ENCODE data around the gene IL27RA. TPM values are rescaled to one million over a fixed set of nuclear protein-coding genes. Genes with fewer than 3 reads are reported as not detected.

Gene IL27RA
- total RNA-seq, 1 experiment from 2014 or later, result 18.3 TPM

- 0 out of 4 replicates have a peak, but pooled peaks cover 0 to under 1% of the 10 kb centered on the region in 2 experiments for H3K36me3 ChIP-seq (ENCODE audit: control insufficient read depth in 1 of 2, insufficient read depth in 2 of 2, low read length in 2 of 2)
- no peaks in the 10 kb centered on the region for H3K9me3 ChIP-seq (ENCODE audit: control insufficient read depth in 1 of 2, insufficient read depth in 1 of 2, low read depth in 1 of 2, low read length in 2 of 2)
- no peaks in the 10 kb centered on the region for H3K27me3 ChIP-seq (ENCODE audit: insufficient read depth, low read length)
- no peak overlapping the region for H3K9ac ChIP-seq (ENCODE audit: low read length)
- no peak overlapping the region for H3K4me3 ChIP-seq (replicated peaks in 1 of 2; ENCODE audit: low read depth in 1 of 2, low read length in 2 of 2)
- no peaks in the 10 kb centered on the region for H3K9me2 ChIP-seq (ENCODE audit: insufficient read depth)
- RAD21 ChIA-PET (ENCODE audit: low non-redundant PET in 1 of 2, low total read pairs in 2 of 2, uncharacterized antibody in 2 of 2, unreplicated experiment in 2 of 2), result no interaction called here
- H2AFZ ChIP-seq (ENCODE audit: low read depth, low read length, poor library complexity, severe bottlenecking), result no peak overlapping the region
- CTCF ChIA-PET, result no interaction called here
- H4K20me1 ChIP-seq (ENCODE audit: insufficient read depth), result no peaks in the 10 kb centered on the region
- no TSS peak for BruUV-seq (replicated peaks)
- POLR2A ChIA-PET, result no interaction called here
- H3K79me2 ChIP-seq (ENCODE audit: insufficient read depth, low read length), result no peaks in the 10 kb centered on the region
- ATAC-seq, result peak; percentile 23
- intact Hi-C loops (cut with micrococcal nuclease), result no loop called here
- peaks cover 8 to 12% of the 10 kb centered on the region in 2 experiments; a peak in 3 of 4 replicates for H3K4me1 ChIP-seq (ENCODE audit: control insufficient read depth in 1 of 2, insufficient read depth in 2 of 2, low read length in 2 of 2)
- DNase-seq (ENCODE audit: low read depth, low spot score), result no peak
- no peak overlapping the region for H3K4me2 ChIP-seq (ENCODE audit: low read length)
- H3K27ac ChIP-seq (ENCODE audit: low read depth, low read length), result no peak overlapping the region
- no peak for TF ChIP-seq CBX3 (IDR thresholded peaks at IDR 0.05; ENCODE audit: low read depth)
- no peak for TF ChIP-seq EGR1 (IDR thresholded peaks at IDR 0.05; ENCODE audit: low read depth)
- no peak for TF ChIP-seq EZH2phosphoT487 (IDR thresholded peaks at IDR 0.05; ENCODE audit: borderline replicate concordance)
- TF ChIP-seq SIN3A (IDR thresholded peaks at IDR 0.05; ENCODE audit: low read depth), result no peak
- no peak for TF ChIP-seq POLR2AphosphoS5 (IDR thresholded peaks at IDR 0.05; ENCODE audit: low read depth, low read length)
- TF ChIP-seq ATF3 (IDR thresholded peaks at IDR 0.05), result no peak
- no peak for TF ChIP-seq POLR2A (IDR thresholded peaks at IDR 0.05; ENCODE audit: borderline replicate concordance, extremely low read depth, insufficient read depth, insufficient read length)
- no peak for TF ChIP-seq SP1 (IDR thresholded peaks at IDR 0.05; ENCODE audit: low read depth)
- no peak for TF ChIP-seq MAX (IDR thresholded peaks at IDR 0.05)
- TF ChIP-seq FOSL1 (IDR thresholded peaks at IDR 0.05; ENCODE audit: low read depth), result no peak
- no peak for TF ChIP-seq SRF (IDR thresholded peaks at IDR 0.05; ENCODE audit: low read depth)
- TF ChIP-seq TCF7L2 (IDR thresholded peaks at IDR 0.05; ENCODE audit: borderline replicate concordance, extremely low read depth, insufficient read depth, insufficient read length), result no peak
- no peak for TF ChIP-seq RAD21 (IDR thresholded peaks at IDR 0.05; ENCODE audit: low read depth)
- no peak for TF ChIP-seq ZNF274 (IDR thresholded peaks at IDR 0.05; ENCODE audit: low read depth, low read length)
- no peak for TF ChIP-seq CEBPB (IDR thresholded peaks at IDR 0.05; ENCODE audit: low read depth)
- TF ChIP-seq YY1 (IDR thresholded peaks at IDR 0.05; ENCODE audit: extremely low read depth, insufficient replicate concordance, low read depth, low read length), result no peak
- no peak for TF ChIP-seq EZH2 (IDR thresholded peaks at IDR 0.05)
- no peak for TF ChIP-seq JUND (IDR thresholded peaks at IDR 0.05)
- no peak for TF ChIP-seq ZBTB33 (IDR thresholded peaks at IDR 0.05; ENCODE audit: extremely low read depth, insufficient replicate concordance, low read length)
Observed at GRCh38 chr19:13985771-13986347, 45.7 kb upstream of the IL27RA start.

All from HCT116 (cell line).